ENCODE results near the gene TSPAN4. TPM values are rescaled to one million over a fixed set of nuclear protein-coding genes. Genes with fewer than 3 reads are reported as not detected.
A peak's percentile ranks its signal among the peaks of the same experiment; 100 is the strongest.

Gene TSPAN4
- total RNA-seq, 1 experiment from 2014 or later = 399 TPM

- Histone ChIP-seq H3K27me3 (no peaks in the 10 kb centered on the region), H3K36me3 (peaks cover 78% of the 10 kb centered on the region), H3K4me3 (no peak overlapping the region), H3K9me3 (no peaks in the 10 kb centered on the region)
- peak; percentile 55 for DNase-seq
Observed at GRCh38 chr11:838441-839279, 4.0 kb upstream of the TSPAN4 start.

- Histone ChIP-seq H3K4me3 (no peak overlapping the region), H3K9me3 (no peaks in the 10 kb centered on the region), H3K27me3 (no peaks in the 10 kb centered on the region), H3K36me3 (peaks cover 72% of the 10 kb centered on the region)
- no peak for DNase-seq
Observed at GRCh38 chr11:839280-839623, 3.4 kb upstream of the TSPAN4 start.

- Histone ChIP-seq H3K27me3 (no peaks in the 10 kb centered on the region), H3K36me3 (peaks cover 69% of the 10 kb centered on the region), H3K4me3 (peak overlapping the region; percentile 98), H3K9me3 (no peaks in the 10 kb centered on the region)
- DNase-seq = peak; percentile 58
Observed at GRCh38 chr11:839875-840617, 2.6 kb upstream of the TSPAN4 start.

- H3K27me3 ChIP-seq = no peaks in the 10 kb centered on the region
- no peak for DNase-seq
- H3K4me3 ChIP-seq = peak overlapping the region; percentile 98
- peaks cover 71% of the 10 kb centered on the region for H3K36me3 ChIP-seq
- no peaks in the 10 kb centered on the region for H3K9me3 ChIP-seq
Observed at GRCh38 chr11:841981-842369, 677 bp upstream of the TSPAN4 start.

GRCh38 chr11:843086-843734 is 558 bp downstream of the TSPAN4 start:
- peaks cover 67% of the 10 kb centered on the region for H3K36me3 ChIP-seq
- peak overlapping the region; percentile 98 for H3K4me3 ChIP-seq
- no peaks in the 10 kb centered on the region for H3K9me3 ChIP-seq
- no peaks in the 10 kb centered on the region for H3K27me3 ChIP-seq
- DNase-seq = peak; percentile 53

GRCh38 chr11:843818-844692 is 1.4 kb downstream of the TSPAN4 start:
- H3K27me3 ChIP-seq = no peaks in the 10 kb centered on the region
- H3K36me3 ChIP-seq = peaks cover 69% of the 10 kb centered on the region
- H3K9me3 ChIP-seq = no peaks in the 10 kb centered on the region
- DNase-seq = peak; percentile 100
- H3K4me3 ChIP-seq = peak overlapping the region; percentile 98

- peaks cover 62% of the 10 kb centered on the region for H3K36me3 ChIP-seq
Observed at GRCh38 chr11:844693-845644, 2.3 kb downstream of the TSPAN4 start.

GRCh38 chr11:845872-846495 is 3.3 kb downstream of the TSPAN4 start:
- Histone ChIP-seq H3K4me3 (peak overlapping the region; percentile 98), H3K27me3 (no peaks in the 10 kb centered on the region), H3K36me3 (peaks cover 61% of the 10 kb centered on the region), H3K9me3 (no peaks in the 10 kb centered on the region)
- DNase-seq = peak; percentile 78

More at GRCh38 chr11:844693-845644, 2.3 kb downstream of the TSPAN4 start:
- no peaks in the 10 kb centered on the region for H3K27me3 ChIP-seq
- peak overlapping the region; percentile 98 for H3K4me3 ChIP-seq
- peak; percentile 99 for DNase-seq
- no peaks in the 10 kb centered on the region for H3K9me3 ChIP-seq

GRCh38 chr11:846496-847098 is 3.9 kb downstream of the TSPAN4 start:
- H3K4me3 ChIP-seq = no peak overlapping the region
- H3K36me3 ChIP-seq = peaks cover 59% of the 10 kb centered on the region
- H3K9me3 ChIP-seq = no peaks in the 10 kb centered on the region
- no peak for DNase-seq
- no peaks in the 10 kb centered on the region for H3K27me3 ChIP-seq

- Histone ChIP-seq H3K27me3 (no peaks in the 10 kb centered on the region), H3K36me3 (peaks cover 66% of the 10 kb centered on the region), H3K9me3 (no peaks in the 10 kb centered on the region), H3K4me3 (no peak overlapping the region)
- no peak for DNase-seq
Observed at GRCh38 chr11:847876-848275, 5.2 kb downstream of the TSPAN4 start.

GRCh38 chr11:848380-848931 is 5.8 kb downstream of the TSPAN4 start:
- Histone ChIP-seq H3K9me3 (no peaks in the 10 kb centered on the region), H3K27me3 (no peaks in the 10 kb centered on the region), H3K4me3 (no peak overlapping the region), H3K36me3 (peaks cover 66% of the 10 kb centered on the region)
- DNase-seq = no peak

GRCh38 chr11:849104-849824 is 6.6 kb downstream of the TSPAN4 start:
- Histone ChIP-seq H3K9me3 (no peaks in the 10 kb centered on the region), H3K4me3 (no peak overlapping the region), H3K27me3 (no peaks in the 10 kb centered on the region), H3K36me3 (peaks cover 68% of the 10 kb centered on the region)
- DNase-seq = no peak

- Histone ChIP-seq H3K27me3 (no peaks in the 10 kb centered on the region), H3K4me3 (no peak overlapping the region), H3K36me3 (peaks cover 65% of the 10 kb centered on the region), H3K9me3 (no peaks in the 10 kb centered on the region)
- no peak for DNase-seq
Observed at GRCh38 chr11:849951-850774, 7.5 kb downstream of the TSPAN4 start.

All from MG63 (cell line).